IPS-18a (cell line): ENCODE data around the gene STRA8.
"Not testable (repeated sequence)": the region's sequence is repeated elsewhere in the genome, so short reads cannot be mapped to it uniquely, and the experiment has no call there.

Experiments
- H3K27ac ChIP-seq: one replicate; pipeline ENCODE4 v1.5.1; 2013; ENCODE audit warnings: low read length
- H3K27me3 ChIP-seq: one replicate; pipeline ENCODE4 v1.6.1; 2013; ENCODE audit warnings: mild to moderate bottlenecking, low read length; ENCODE audit not compliant: control insufficient read depth, insufficient read depth
- H3K36me3 ChIP-seq: one replicate; pipeline ENCODE4 v1.6.1; 2013; ENCODE audit warnings: low read depth, low read length; ENCODE audit not compliant: control insufficient read depth
- H3K4me1 ChIP-seq: one replicate; pipeline ENCODE4 v1.6.1; 2013; ENCODE audit warnings: low read depth, low read length; ENCODE audit not compliant: control insufficient read depth
- H3K4me3 ChIP-seq: one replicate; pipeline ENCODE4 v1.5.1; 2013; ENCODE audit warnings: low read length
- H3K9ac ChIP-seq: one replicate; pipeline ENCODE4 v1.6.1; 2013; ENCODE audit warnings: mild to moderate bottlenecking, low read length, moderate library complexity
- H3K9me3 ChIP-seq: one replicate; pipeline ENCODE4 v1.6.1; 2013; ENCODE audit warnings: low read depth, low read length; ENCODE audit not compliant: control insufficient read depth

Gene STRA8

GRCh38 chr7:135217645-135218509 is 15.8 kb upstream of the STRA8 start:
- Histone ChIP-seq H3K27me3 (no peaks in the 10 kb centered on the region), H3K4me3 (no peak overlapping the region), H3K9me3 (no peaks in the 10 kb centered on the region), H3K9ac (no peak overlapping the region), H3K36me3 (no peaks in the 10 kb centered on the region), H3K27ac (no peak overlapping the region), H3K4me1 (peaks cover 5% of the 10 kb centered on the region)

GRCh38 chr7:135224027-135224426 is 9.6 kb upstream of the STRA8 start:
- H3K36me3 ChIP-seq: no peaks in the 10 kb centered on the region
- no peak overlapping the region for H3K4me3 ChIP-seq
- H3K27me3 ChIP-seq: no peaks in the 10 kb centered on the region
- H3K27ac ChIP-seq: no peak overlapping the region
- no peak overlapping the region for H3K9ac ChIP-seq
- H3K9me3 ChIP-seq: no peaks in the 10 kb centered on the region
- H3K4me1 ChIP-seq: peaks cover 5% of the 10 kb centered on the region

- Histone ChIP-seq H3K36me3 (no peaks in the 10 kb centered on the region), H3K4me1 (no peaks in the 10 kb centered on the region), H3K9me3 (no peaks in the 10 kb centered on the region), H3K9ac (no peak overlapping the region), H3K27ac (no peak overlapping the region), H3K4me3 (no peak overlapping the region), H3K27me3 (no peaks in the 10 kb centered on the region)
These were observed 2.0 kb upstream of the STRA8 start for GRCh38 chr7:135231686-135232085.

GRCh38 chr7:135232087-135232486 is 1.6 kb upstream of the STRA8 start:
- Histone ChIP-seq H3K4me1 (no peaks in the 10 kb centered on the region), H3K27ac (no peak overlapping the region), H3K27me3 (no peaks in the 10 kb centered on the region), H3K9me3 (no peaks in the 10 kb centered on the region), H3K36me3 (no peaks in the 10 kb centered on the region), H3K4me3 (no peak overlapping the region), H3K9ac (no peak overlapping the region)

GRCh38 chr7:135232720-135233119 is 918 bp upstream of the STRA8 start:
- H3K9ac ChIP-seq: no peak overlapping the region
- H3K36me3 ChIP-seq: no peaks in the 10 kb centered on the region
- no peaks in the 10 kb centered on the region for H3K9me3 ChIP-seq
- no peak overlapping the region for H3K27ac ChIP-seq
- no peaks in the 10 kb centered on the region for H3K4me1 ChIP-seq
- no peaks in the 10 kb centered on the region for H3K27me3 ChIP-seq
- no peak overlapping the region for H3K4me3 ChIP-seq

GRCh38 chr7:135234095-135234494 is 457 bp downstream of the STRA8 start:
- not testable (repeated sequence) for H3K4me3 ChIP-seq, H3K27me3 ChIP-seq, H3K9ac ChIP-seq, H3K9me3 ChIP-seq, H3K27ac ChIP-seq, H3K36me3 ChIP-seq, H3K4me1 ChIP-seq

- H3K4me1 ChIP-seq: peaks cover 9% of the 10 kb centered on the region
- H3K27ac ChIP-seq: no peak overlapping the region
- H3K36me3 ChIP-seq: no peaks in the 10 kb centered on the region
- no peaks in the 10 kb centered on the region for H3K9me3 ChIP-seq
- H3K27me3 ChIP-seq: no peaks in the 10 kb centered on the region
- no peak overlapping the region for H3K4me3 ChIP-seq
- no peak overlapping the region for H3K9ac ChIP-seq
These were observed 1.1 kb downstream of the STRA8 start for GRCh38 chr7:135234727-135235126.

- no peaks in the 10 kb centered on the region for H3K36me3 ChIP-seq
- H3K4me3 ChIP-seq: no peak overlapping the region
- peaks cover 12% of the 10 kb centered on the region for H3K4me1 ChIP-seq
- H3K9me3 ChIP-seq: no peaks in the 10 kb centered on the region
- no peak overlapping the region for H3K9ac ChIP-seq
- H3K27me3 ChIP-seq: no peaks in the 10 kb centered on the region
- H3K27ac ChIP-seq: no peak overlapping the region
These were observed 2.2 kb downstream of the STRA8 start for GRCh38 chr7:135235841-135236240.

- Histone ChIP-seq H3K9ac (no peak overlapping the region), H3K4me1 (peaks cover 12% of the 10 kb centered on the region), H3K27ac (no peak overlapping the region), H3K27me3 (no peaks in the 10 kb centered on the region), H3K36me3 (no peaks in the 10 kb centered on the region), H3K9me3 (no peaks in the 10 kb centered on the region), H3K4me3 (no peak overlapping the region)
These were observed 3.1 kb downstream of the STRA8 start for GRCh38 chr7:135236727-135237126.

GRCh38 chr7:135238112-135238744 is 4.6 kb downstream of the STRA8 start:
- H3K9ac ChIP-seq: no peak overlapping the region
- H3K4me1 ChIP-seq: peaks cover 12% of the 10 kb centered on the region
- H3K9me3 ChIP-seq: no peaks in the 10 kb centered on the region
- no peak overlapping the region for H3K4me3 ChIP-seq
- no peak overlapping the region for H3K27ac ChIP-seq
- H3K27me3 ChIP-seq: no peaks in the 10 kb centered on the region
- H3K36me3 ChIP-seq: no peaks in the 10 kb centered on the region

- H3K4me1 ChIP-seq: peaks cover 12% of the 10 kb centered on the region
- H3K27me3 ChIP-seq: no peaks in the 10 kb centered on the region
- no peak overlapping the region for H3K4me3 ChIP-seq
These were observed 5.6 kb downstream of the STRA8 start for GRCh38 chr7:135239263-135239662.

GRCh38 chr7:135240441-135240840 is 6.8 kb downstream of the STRA8 start:
- peaks cover 12% of the 10 kb centered on the region for H3K4me1 ChIP-seq
- no peaks in the 10 kb centered on the region for H3K9me3 ChIP-seq
- H3K27me3 ChIP-seq: no peaks in the 10 kb centered on the region
- H3K4me3 ChIP-seq: no peak overlapping the region
- H3K27ac ChIP-seq: no peak overlapping the region
- H3K36me3 ChIP-seq: no peaks in the 10 kb centered on the region
- H3K9ac ChIP-seq: no peak overlapping the region

More at GRCh38 chr7:135239263-135239662, 5.6 kb downstream of the STRA8 start:
- H3K36me3 ChIP-seq: no peaks in the 10 kb centered on the region
- H3K9me3 ChIP-seq: no peaks in the 10 kb centered on the region
- no peak overlapping the region for H3K27ac ChIP-seq
- no peak overlapping the region for H3K9ac ChIP-seq
